ENCODE data around the gene TIFAB.

The TIFAB gene

GRCh38 chr5:135399794-135400542 lies 52.2 kb downstream of the TIFAB start:
- H3K4me3 ChIP-seq (ENCODE audit: low read depth, low read length) = peak overlapping the region; percentile 96
- peak overlapping the region; percentile 93 for H3K14ac ChIP-seq (ENCODE audit: low read length)
- no peak overlapping the region for H3K23ac ChIP-seq (ENCODE audit: low read length)
- H3K4ac ChIP-seq (ENCODE audit: low read depth, low read length) = no peak overlapping the region
- H3K4me1 ChIP-seq (ENCODE audit: control insufficient read depth in 1 of 2, insufficient read depth in 2 of 2, low read length in 2 of 2) = peaks cover 7 to 18% of the 10 kb centered on the region in 2 experiments
- peaks cover 8% of the 10 kb centered on the region for H3K27me3 ChIP-seq (ENCODE audit: insufficient read depth, low read length)
- H4K91ac ChIP-seq (ENCODE audit: low read depth, low read length) = peak overlapping the region; percentile 83
- H2BK12ac ChIP-seq (ENCODE audit: low read length) = no peak overlapping the region
- H4K8ac ChIP-seq (ENCODE audit: low read depth, low read length) = peak overlapping the region; percentile 97
- H3K79me2 ChIP-seq (ENCODE audit: control insufficient read depth, insufficient read depth, low read length, poor library complexity) = peaks cover 16% of the 10 kb centered on the region
- peak overlapping the region; percentile 94 for H2AFZ ChIP-seq (ENCODE audit: insufficient read depth, low read length, poor library complexity)
- peak overlapping the region; percentile 87 for H4K12ac ChIP-seq (ENCODE audit: low read depth, low read length)
- WGBS (ENCODE audit: extremely low coverage, insufficient coverage, insufficient read length) = no CpG with 5 or more reads among the region's 25 CpGs
- H3K4me2 ChIP-seq (ENCODE audit: low read length) = peak overlapping the region; percentile 79
- H3K9me3 ChIP-seq (ENCODE audit: insufficient read depth, low read depth, low read length) = no peaks in the 10 kb centered on the region
- no peak overlapping the region for H3K18ac ChIP-seq (ENCODE audit: low read length)
- H2BK120ac ChIP-seq (ENCODE audit: insufficient read depth, low read length, poor library complexity) = no peak overlapping the region
- no peak overlapping the region for H2AK5ac ChIP-seq (ENCODE audit: low read length)
- no peak for DNase-seq
- H3K36me3 ChIP-seq (ENCODE audit: control insufficient read depth in 1 of 2, insufficient read depth in 2 of 2, low read length in 2 of 2) = no peaks in the 10 kb centered on the region
- H3K9ac ChIP-seq (ENCODE audit: low read length) = no peak overlapping the region
- no peak overlapping the region for H2BK5ac ChIP-seq (ENCODE audit: low read depth, low read length, poor library complexity)
- no peak overlapping the region for H3K27ac ChIP-seq (ENCODE audit: low read depth, low read length)
- peaks cover 16% of the 10 kb centered on the region for H3K79me1 ChIP-seq (ENCODE audit: low read length)

GRCh38 chr5:135398855-135399793 lies 53.0 kb downstream of the TIFAB start, which contains the start of gene MACROH2A1:
MACROH2A1 (minus strand) TSS chr5:135399231; CDS start chr5:135389093, 10,138 bp downstream.
- Histone ChIP-seq H3K79me2 (ENCODE audit: control insufficient read depth, insufficient read depth, low read length, poor library complexity) (peaks cover 16% of the 10 kb centered on the region), H3K27me3 (ENCODE audit: insufficient read depth, low read length) (peaks cover 8% of the 10 kb centered on the region), H3K4me3 (ENCODE audit: low read depth, low read length) (peak within 1 kb of the TSS; percentile 96), H3K9me3 (ENCODE audit: insufficient read depth, low read depth, low read length) (no peaks in the 10 kb centered on the region), H3K4me1 (ENCODE audit: control insufficient read depth in 1 of 2, insufficient read depth in 2 of 2, low read length in 2 of 2) (peaks cover 7 to 18% of the 10 kb centered on the region in 2 experiments), H3K36me3 (ENCODE audit: control insufficient read depth in 1 of 2, insufficient read depth in 2 of 2, low read length in 2 of 2) (no peaks in the 10 kb centered on the region), H3K27ac (ENCODE audit: low read depth, low read length) (peak within 1 kb of the TSS; percentile 48), H2BK5ac (ENCODE audit: low read depth, low read length, poor library complexity) (peak within 1 kb of the TSS; percentile 60), H2BK120ac (ENCODE audit: insufficient read depth, low read length, poor library complexity) (peak within 1 kb of the TSS; percentile 88), H2AFZ (ENCODE audit: insufficient read depth, low read length, poor library complexity) (peak within 1 kb of the TSS; percentile 94), H3K14ac (ENCODE audit: low read length) (peak within 1 kb of the TSS; percentile 93), H4K91ac (ENCODE audit: low read depth, low read length) (peak within 1 kb of the TSS; percentile 90), H3K79me1 (ENCODE audit: low read length) (peaks cover 16% of the 10 kb centered on the region), H2BK12ac (ENCODE audit: low read length) (peak within 1 kb of the TSS; percentile 8), H3K4me2 (ENCODE audit: low read length) (peak within 1 kb of the TSS; percentile 79), H4K8ac (ENCODE audit: low read depth, low read length) (peak within 1 kb of the TSS; percentile 97), H3K9ac (ENCODE audit: low read length) (peak within 1 kb of the TSS; percentile 97), H4K12ac (ENCODE audit: low read depth, low read length) (peak within 1 kb of the TSS; percentile 87), H2AK5ac (ENCODE audit: low read length) (peak within 1 kb of the TSS; percentile 69), H3K23ac (ENCODE audit: low read length) (no peak within 1 kb of the TSS), H3K4ac (ENCODE audit: low read depth, low read length) (peak within 1 kb of the TSS; percentile 91), H3K18ac (ENCODE audit: low read length) (peak within 1 kb of the TSS; percentile 70)
- WGBS (ENCODE audit: extremely low coverage, insufficient coverage, insufficient read length) = no CpG with 5 or more reads among the region's 109 CpGs
- DNase-seq = peak; percentile 67 to 84

- H3K9me3 ChIP-seq (ENCODE audit: insufficient read depth, low read depth, low read length) = no peaks in the 10 kb centered on the region
- peak overlapping the region; percentile 90 for H3K14ac ChIP-seq (ENCODE audit: low read length)
- H3K4me2 ChIP-seq (ENCODE audit: low read length) = peak overlapping the region; percentile 79
- peak overlapping the region; percentile 48 for H3K27ac ChIP-seq (ENCODE audit: low read depth, low read length)
- peak overlapping the region; percentile 96 for H3K4me3 ChIP-seq (ENCODE audit: low read depth, low read length)
- peak overlapping the region; percentile 81 for H2AFZ ChIP-seq (ENCODE audit: insufficient read depth, low read length, poor library complexity)
- H4K91ac ChIP-seq (ENCODE audit: low read depth, low read length) = peak overlapping the region; percentile 90
- peak overlapping the region; percentile 88 for H2BK120ac ChIP-seq (ENCODE audit: insufficient read depth, low read length, poor library complexity)
- H2BK12ac ChIP-seq (ENCODE audit: low read length) = no peak overlapping the region
- peak in 1 of 2 donors; percentile 33 for DNase-seq
- peak overlapping the region; percentile 60 for H2BK5ac ChIP-seq (ENCODE audit: low read depth, low read length, poor library complexity)
- peak overlapping the region; percentile 91 for H3K4ac ChIP-seq (ENCODE audit: low read depth, low read length)
- H3K79me1 ChIP-seq (ENCODE audit: low read length) = peaks cover 16% of the 10 kb centered on the region
- H3K4me1 ChIP-seq (ENCODE audit: control insufficient read depth in 1 of 2, insufficient read depth in 2 of 2, low read length in 2 of 2) = peaks cover 10 to 22% of the 10 kb centered on the region in 2 experiments
- H3K27me3 ChIP-seq (ENCODE audit: insufficient read depth, low read length) = peaks cover 8% of the 10 kb centered on the region
- WGBS (ENCODE audit: extremely low coverage, insufficient coverage, insufficient read length) = no CpG with 5 or more reads among the region's 43 CpGs
- H4K12ac ChIP-seq (ENCODE audit: low read depth, low read length) = peak overlapping the region; percentile 87
- peak overlapping the region; percentile 70 for H3K18ac ChIP-seq (ENCODE audit: low read length)
- H2AK5ac ChIP-seq (ENCODE audit: low read length) = peak overlapping the region; percentile 69
- peaks cover 16% of the 10 kb centered on the region for H3K79me2 ChIP-seq (ENCODE audit: control insufficient read depth, insufficient read depth, low read length, poor library complexity)
- peak overlapping the region; percentile 97 for H4K8ac ChIP-seq (ENCODE audit: low read depth, low read length)
- H3K36me3 ChIP-seq (ENCODE audit: control insufficient read depth in 1 of 2, insufficient read depth in 2 of 2, low read length in 2 of 2) = peaks cover 0 to 3% of the 10 kb centered on the region in 2 experiments
- H3K9ac ChIP-seq (ENCODE audit: low read length) = peak overlapping the region; percentile 97
- H3K23ac ChIP-seq (ENCODE audit: low read length) = no peak overlapping the region
Measured at GRCh38 chr5:135398160-135398854, 53.8 kb downstream of the TIFAB start.
